GM10266 (cell line): ENCODE data around the gene NOS1AP.

Experiments used
- DNase-seq: peaks from one replicate; pipeline ENCODE4 v3.0.0; 2012; ENCODE audit errors: extremely low spot score
- TF ChIP-seq, protein P1 (sequence below): IDR thresholded peaks from 2 replicates; pipeline ENCODE4 v1.5.1; 2012; ENCODE audit warnings: mild to moderate bottlenecking, low read depth; ENCODE audit not compliant: control insufficient read depth, insufficient read depth; ENCODE audit errors: missing control alignments

Gene NOS1AP

GRCh38 chr1:162317621-162318020 is 248.1 kb downstream of the NOS1AP start:
- TF ChIP-seq, protein P1, sequence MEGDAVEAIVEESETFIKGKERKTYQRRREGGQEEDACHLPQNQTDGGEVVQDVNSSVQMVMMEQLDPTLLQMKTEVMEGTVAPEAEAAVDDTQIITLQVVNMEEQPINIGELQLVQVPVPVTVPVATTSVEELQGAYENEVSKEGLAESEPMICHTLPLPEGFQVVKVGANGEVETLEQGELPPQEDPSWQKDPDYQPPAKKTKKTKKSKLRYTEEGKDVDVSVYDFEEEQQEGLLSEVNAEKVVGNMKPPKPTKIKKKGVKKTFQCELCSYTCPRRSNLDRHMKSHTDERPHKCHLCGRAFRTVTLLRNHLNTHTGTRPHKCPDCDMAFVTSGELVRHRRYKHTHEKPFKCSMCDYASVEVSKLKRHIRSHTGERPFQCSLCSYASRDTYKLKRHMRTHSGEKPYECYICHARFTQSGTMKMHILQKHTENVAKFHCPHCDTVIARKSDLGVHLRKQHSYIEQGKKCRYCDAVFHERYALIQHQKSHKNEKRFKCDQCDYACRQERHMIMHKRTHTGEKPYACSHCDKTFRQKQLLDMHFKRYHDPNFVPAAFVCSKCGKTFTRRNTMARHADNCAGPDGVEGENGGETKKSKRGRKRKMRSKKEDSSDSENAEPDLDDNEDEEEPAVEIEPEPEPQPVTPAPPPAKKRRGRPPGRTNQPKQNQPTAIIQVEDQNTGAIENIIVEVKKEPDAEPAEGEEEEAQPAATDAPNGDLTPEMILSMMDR: no peak
- no peak for DNase-seq

DNA sequence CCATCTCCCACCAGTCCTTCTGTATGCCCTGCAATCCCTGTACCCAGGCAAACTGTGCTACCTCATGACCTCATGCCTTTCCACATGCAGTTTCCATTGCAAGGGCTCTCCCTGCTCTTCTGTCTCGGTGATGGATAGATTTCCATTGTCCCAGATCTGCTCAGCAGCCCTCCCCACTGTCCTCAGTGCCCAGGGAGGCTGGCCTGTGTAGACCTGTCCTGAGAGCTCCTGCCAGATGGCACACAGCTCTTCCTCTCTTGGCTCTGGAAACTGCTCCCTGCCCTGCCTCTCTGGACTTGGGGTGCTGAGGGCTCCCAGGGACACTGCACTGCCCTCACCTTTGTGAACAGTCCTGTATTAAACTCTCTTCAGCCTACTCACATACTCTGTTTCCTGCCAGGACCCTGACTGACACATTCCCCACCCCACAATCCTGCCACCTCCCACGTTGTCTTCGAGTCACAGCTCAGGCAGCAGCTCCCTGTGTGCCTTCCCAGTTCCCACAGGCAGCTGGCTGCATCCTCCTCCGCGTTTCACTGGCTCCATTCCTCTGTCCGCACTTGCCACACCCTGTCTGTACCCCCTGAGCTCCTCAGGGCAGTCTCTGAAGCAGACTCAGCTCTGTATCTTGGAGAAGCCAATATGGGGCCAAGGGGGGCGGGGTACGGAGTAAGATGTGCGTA is 250.1 kb downstream of the NOS1AP start:
- no peak for DNase-seq

GRCh38 chr1:162321809-162322422 is 252.4 kb downstream of the NOS1AP start:
- TF ChIP-seq, protein P1: no peak
- no peak for DNase-seq

More for the DNA sequence above, 250.1 kb downstream of the NOS1AP start:
- TF ChIP-seq, protein P1: no peak

- no peak for DNase-seq
- TF ChIP-seq, protein P1: no peak
Observed at GRCh38 chr1:162323023-162323422, 253.5 kb downstream of the NOS1AP start.

DNA sequence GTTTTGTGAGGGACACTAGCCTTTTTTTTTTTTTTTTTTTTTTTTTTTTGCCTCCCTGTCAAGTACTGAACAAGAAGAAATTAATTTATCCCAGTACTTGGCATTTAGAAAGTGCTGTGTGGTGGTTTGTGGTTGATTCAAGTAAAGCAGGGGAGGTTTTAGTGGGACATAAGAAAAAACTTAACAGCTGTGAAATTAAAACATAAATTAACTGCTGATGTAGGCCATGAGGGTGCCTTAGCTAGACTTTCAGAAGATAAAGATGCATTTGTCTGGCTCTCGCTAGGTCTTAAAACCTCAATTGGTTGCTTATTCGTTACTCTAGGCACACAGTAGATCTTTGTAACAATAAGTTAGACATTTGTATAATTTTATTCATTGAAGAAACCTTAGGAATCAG is 254.9 kb downstream of the NOS1AP start:
- DNase-seq: no peak
- TF ChIP-seq, protein P1: no peak

GRCh38 chr1:162326559-162326958 is 257.1 kb downstream of the NOS1AP start:
- no peak for DNase-seq
- TF ChIP-seq, protein P1: no peak

- no peak for DNase-seq
- TF ChIP-seq, protein P1: no peak
Observed at GRCh38 chr1:162327144-162327787, 257.8 kb downstream of the NOS1AP start.
